ENCODE data around the gene CHKA. TPM values are rescaled to one million over a fixed set of nuclear protein-coding genes. Genes with fewer than 3 reads are reported as not detected.

CHKA gene
- total and polyA plus RNA-seq, 2 of the 8 experiments (the other 6 are each of a cell fraction or from before 2014, with no cell fraction given) = 61.2 to 86.6 TPM

GRCh38 chr11:68067991-68068390 is 53.2 kb downstream of the CHKA start:
- Histone ChIP-seq H3K4me2 (ENCODE audit: insufficient read depth in 1 of 2, low read depth in 2 of 2, low read length in 2 of 2) (no peak overlapping the region), H2BK12ac (ENCODE audit: low read depth, low read length) (no peak overlapping the region), H3K9ac (replicated peaks in 1 of 4; ENCODE audit: extremely low read depth in 1 of 4, low read depth in 3 of 4, low read length in 3 of 4) (no peak overlapping the region), H3K4me1 (replicated peaks in 1 of 4; ENCODE audit: control insufficient read depth in 3 of 4, insufficient read depth in 4 of 4, low read length in 3 of 4) (no peaks in the 10 kb centered on the region), H3K79me1 (ENCODE audit: low read depth, low read length) (peaks cover 3% of the 10 kb centered on the region; the same call in 1 of the 2 replicates), H3K36me3 (ENCODE audit: control insufficient read depth in 2 of 4, insufficient read depth in 4 of 4, low read length in 3 of 4) (peaks cover 39 to 98% (median 85%) of the 10 kb centered on the region in 4 experiments), H3K14ac (ENCODE audit: insufficient read length) (no peak overlapping the region), H3K23ac (ENCODE audit: insufficient read length) (no peak overlapping the region), H2BK5ac (ENCODE audit: low read depth, low read length) (no peak overlapping the region), H3K4ac (replicated peaks; ENCODE audit: insufficient read length, low read depth, low read length) (no peak overlapping the region), H4K20me1 (replicated peaks in 1 of 2; ENCODE audit: control insufficient read depth in 1 of 2, insufficient read depth in 2 of 2, low read length in 2 of 2) (peaks cover 4 to 9% of the 10 kb centered on the region in 2 experiments), H2BK15ac (ENCODE audit: low read length) (no peak overlapping the region), H3K9me3 (ENCODE audit: insufficient read depth in 2 of 2, low read depth in 1 of 2, low read length in 1 of 2) (no peaks in the 10 kb centered on the region), H4K91ac (replicated peaks; ENCODE audit: insufficient read length, low read length) (no peak overlapping the region), H3K4me3 (ENCODE audit: extremely low read depth in 1 of 4, insufficient read depth in 2 of 4, low read depth in 3 of 4, low read length in 4 of 4) (no peak overlapping the region), H2AK5ac (ENCODE audit: low read depth, low read length) (no peak overlapping the region), H4K5ac (ENCODE audit: insufficient read length, low read depth, low read length) (no peak overlapping the region), H3K79me2 (ENCODE audit: control insufficient read depth in 1 of 2, insufficient read depth in 2 of 2, low read length in 2 of 2) (no peaks in the 10 kb centered on the region; a peak in 1 of 4 replicates), H3K56ac (replicated peaks; ENCODE audit: insufficient read length, low read depth, low read length) (no peak overlapping the region), H3K27ac (ENCODE audit: low read depth, low read length) (no peak overlapping the region), H2BK20ac (ENCODE audit: low read length) (no peak overlapping the region), H2AFZ (ENCODE audit: low read length) (no peak overlapping the region), H3K23me2 (ENCODE audit: low read depth, low read length) (no peaks in the 10 kb centered on the region), H3K27me3 (replicated peaks in 1 of 4; ENCODE audit: control insufficient read depth in 3 of 4, extremely low read depth in 1 of 4, insufficient read depth in 3 of 4, low read length in 3 of 4) (no peaks in the 10 kb centered on the region), H2BK120ac (replicated peaks; ENCODE audit: low read depth, low read length) (no peak overlapping the region), H4K8ac (ENCODE audit: extremely low read depth, insufficient read depth, low read length) (no peak overlapping the region), H3K18ac (ENCODE audit: extremely low read depth, low read length) (no peak overlapping the region)
- ChIA-PET CTCF (ENCODE audit: partially characterized antibody) (no interaction called here), POLR2A (ENCODE audit: partially characterized antibody) (no interaction called here)
- 99% methylated on average over 5 of the region's 5 CpGs; no CpG with 5 or more reads in 1 of the 2 experiments for WGBS, 2 experiments (ENCODE audit: extremely low coverage in 1 of 2, insufficient coverage in 1 of 2, insufficient read length in 1 of 2, insufficient replicate concordance in 2 of 2, low coverage in 1 of 2, low lambda C conversion rate in 2 of 2, missing lambda C conversion rate in 1 of 2)
- no peak for FAIRE-seq
- DNase-seq (ENCODE audit: low read depth in 1 of 2, low spot score in 2 of 2) = no peak
- TF ChIP-seq FOSL1 (IDR thresholded peaks at IDR 0.05; ENCODE audit: insufficient read depth, low read depth, low read length) = no peak
- no peak for TF ChIP-seq USF2 (IDR thresholded peaks at IDR 0.05; ENCODE audit: low read length)
- no peak for TF ChIP-seq POU5F1 (IDR thresholded peaks at IDR 0.05; ENCODE audit: low read depth, low read length)
- TF ChIP-seq SP1 (IDR thresholded peaks at IDR 0.05; ENCODE audit: low read depth, low read length) = no peak
- TF ChIP-seq GTF2F1 (IDR thresholded peaks at IDR 0.05; ENCODE audit: borderline replicate concordance, low read depth, low read length) = no peak
- TF ChIP-seq BRCA1 (IDR thresholded peaks at IDR 0.05; ENCODE audit: low read depth, low read length) = no peak

All from H1 (cell line).